ENCODE results near the gene SH3GL2.

DNA sequence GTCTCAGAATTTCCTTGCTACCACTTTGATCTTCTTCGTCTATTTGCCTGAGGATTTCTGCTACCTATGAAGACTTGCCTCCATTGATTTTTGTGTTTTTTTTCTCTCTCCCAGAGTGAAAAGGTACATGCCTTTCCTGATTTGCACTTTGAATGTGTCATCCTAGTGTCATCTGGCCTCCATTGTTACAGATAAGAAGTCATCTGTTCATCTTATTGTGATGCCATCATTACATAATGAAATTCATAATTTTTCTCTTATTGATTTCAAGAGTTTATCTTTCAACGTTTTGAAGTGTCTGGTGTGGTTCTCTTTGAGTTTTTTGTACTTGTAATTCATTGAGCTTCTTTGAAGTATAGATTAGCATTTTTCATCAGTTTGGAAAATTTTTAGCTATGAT is 144.8 kb downstream of the SH3GL2 start:
- TF ChIP-seq POLR2AphosphoS5 (IDR thresholded peaks at IDR 0.05; ENCODE audit: low read depth, low read length) (no peak), TAF1 (IDR thresholded peaks at IDR 0.05; ENCODE audit: borderline replicate concordance, insufficient read depth, low read length) (no peak), SIN3A (IDR thresholded peaks at IDR 0.05; ENCODE audit: borderline replicate concordance, insufficient read depth, low read length) (no peak), FOXP2 (optimal IDR thresholded peaks at IDR 0.05; ENCODE audit: borderline replicate concordance, extremely low read depth, extremely low read length, insufficient read depth) (no peak)
- TF ChIP-seq, protein P1, sequence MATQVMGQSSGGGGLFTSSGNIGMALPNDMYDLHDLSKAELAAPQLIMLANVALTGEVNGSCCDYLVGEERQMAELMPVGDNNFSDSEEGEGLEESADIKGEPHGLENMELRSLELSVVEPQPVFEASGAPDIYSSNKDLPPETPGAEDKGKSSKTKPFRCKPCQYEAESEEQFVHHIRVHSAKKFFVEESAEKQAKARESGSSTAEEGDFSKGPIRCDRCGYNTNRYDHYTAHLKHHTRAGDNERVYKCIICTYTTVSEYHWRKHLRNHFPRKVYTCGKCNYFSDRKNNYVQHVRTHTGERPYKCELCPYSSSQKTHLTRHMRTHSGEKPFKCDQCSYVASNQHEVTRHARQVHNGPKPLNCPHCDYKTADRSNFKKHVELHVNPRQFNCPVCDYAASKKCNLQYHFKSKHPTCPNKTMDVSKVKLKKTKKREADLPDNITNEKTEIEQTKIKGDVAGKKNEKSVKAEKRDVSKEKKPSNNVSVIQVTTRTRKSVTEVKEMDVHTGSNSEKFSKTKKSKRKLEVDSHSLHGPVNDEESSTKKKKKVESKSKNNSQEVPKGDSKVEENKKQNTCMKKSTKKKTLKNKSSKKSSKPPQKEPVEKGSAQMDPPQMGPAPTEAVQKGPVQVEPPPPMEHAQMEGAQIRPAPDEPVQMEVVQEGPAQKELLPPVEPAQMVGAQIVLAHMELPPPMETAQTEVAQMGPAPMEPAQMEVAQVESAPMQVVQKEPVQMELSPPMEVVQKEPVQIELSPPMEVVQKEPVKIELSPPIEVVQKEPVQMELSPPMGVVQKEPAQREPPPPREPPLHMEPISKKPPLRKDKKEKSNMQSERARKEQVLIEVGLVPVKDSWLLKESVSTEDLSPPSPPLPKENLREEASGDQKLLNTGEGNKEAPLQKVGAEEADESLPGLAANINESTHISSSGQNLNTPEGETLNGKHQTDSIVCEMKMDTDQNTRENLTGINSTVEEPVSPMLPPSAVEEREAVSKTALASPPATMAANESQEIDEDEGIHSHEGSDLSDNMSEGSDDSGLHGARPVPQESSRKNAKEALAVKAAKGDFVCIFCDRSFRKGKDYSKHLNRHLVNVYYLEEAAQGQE (IDR thresholded peaks at IDR 0.05; ENCODE audit: insufficient read depth in 1 of 2, low read depth in 2 of 2, low read length in 2 of 2): no peak

All from PFSK-1 (cell line).